ENCODE measurements around the gene NAT16.
"Not testable (repeated sequence)": the region's sequence is repeated elsewhere in the genome, so short reads cannot be mapped to it uniquely, and the experiment has no call there.

Gene NAT16

GRCh38 chr7:101180130-101180755, at the start of gene NAT16:
TSS of gene NAT16 (minus strand) at chr7:101180293. CDS start at chr7:101174807, 5,486 bp downstream.
- no peak for DNase-seq (ENCODE audit: low read depth, low spot score)

- no peak for DNase-seq (ENCODE audit: low read depth, low spot score)
Measured at GRCh38 chr7:101226721-101227120, 46.6 kb upstream of the NAT16 start.

GRCh38 chr7:101225650-101226049, 45.6 kb upstream of the NAT16 start:
- DNase-seq (ENCODE audit: low read depth, low spot score): no peak

GRCh38 chr7:101223528-101223927, 43.4 kb upstream of the NAT16 start:
- DNase-seq (ENCODE audit: low read depth, low spot score): no peak

- DNase-seq (ENCODE audit: low read depth, low spot score): no peak
Measured at GRCh38 chr7:101222275-101222830, 42.3 kb upstream of the NAT16 start.

GRCh38 chr7:101220295-101220694, 40.2 kb upstream of the NAT16 start:
- no peak for DNase-seq (ENCODE audit: low read depth, low spot score)

GRCh38 chr7:101218236-101219125, 38.4 kb upstream of the NAT16 start:
- DNase-seq (ENCODE audit: low read depth, low spot score): no peak

GRCh38 chr7:101217388-101218235, 37.5 kb upstream of the NAT16 start, which contains the start of the genes PLOD3 and ZNHIT1:
TSS of gene PLOD3 (minus strand) at chr7:101217581. CDS start at chr7:101217274, 307 bp downstream.
TSS of gene ZNHIT1 (plus strand) at chr7:101218165. CDS start at chr7:101218196, 31 bp downstream.
- peak; percentile 96 for DNase-seq (ENCODE audit: low read depth, low spot score)

- DNase-seq (ENCODE audit: low read depth, low spot score): no peak
Measured at GRCh38 chr7:101216860-101217387, 36.8 kb upstream of the NAT16 start.

GRCh38 chr7:101216001-101216859, 36.1 kb upstream of the NAT16 start:
- no peak for DNase-seq (ENCODE audit: low read depth, low spot score)

GRCh38 chr7:101212014-101212413, 31.9 kb upstream of the NAT16 start:
- no peak for DNase-seq (ENCODE audit: low read depth, low spot score)

GRCh38 chr7:101211501-101211900, 31.4 kb upstream of the NAT16 start:
- no peak for DNase-seq (ENCODE audit: low read depth, low spot score)

GRCh38 chr7:101210143-101210542, 30.1 kb upstream of the NAT16 start:
- DNase-seq (ENCODE audit: low read depth, low spot score): no peak

GRCh38 chr7:101208794-101209193, 28.7 kb upstream of the NAT16 start:
- DNase-seq (ENCODE audit: low read depth, low spot score): no peak

GRCh38 chr7:101207459-101207858, 27.4 kb upstream of the NAT16 start:
- no peak for DNase-seq (ENCODE audit: low read depth, low spot score)

GRCh38 chr7:101206665-101207042, 26.6 kb upstream of the NAT16 start:
- no peak for DNase-seq (ENCODE audit: low read depth, low spot score)

GRCh38 chr7:101205901-101206664, 26.0 kb upstream of the NAT16 start:
- DNase-seq (ENCODE audit: low read depth, low spot score): no peak

- not testable (repeated sequence) for DNase-seq (ENCODE audit: low read depth, low spot score)
Measured at GRCh38 chr7:101203740-101204738, 23.9 kb upstream of the NAT16 start.

All from activated CD4-positive, CD25-positive, alpha-beta regulatory T cell treated with anti-CD3 and anti-CD28 coated beads, Interleukin-2, amount 50 U/mL, for 16 hours (primary cell).